Liver (tissue), 9 donors: Measurements from ENCODE around the gene KRTAP9-9. TPM values are rescaled to one million over a fixed set of nuclear protein-coding genes. Genes with fewer than 3 reads are reported as not detected.

Experiments
- DNase-seq: peaks from one replicate; pipeline ENCODE4 v3.0.0-alpha.2; 2017; ENCODE audit warnings: low spot score
- H3K27ac ChIP-seq, 2 donors: one replicate each; pipeline ENCODE4 v1.7.0; 2013; ENCODE audit warnings: inconsistent platforms in 2 of 2, low read length in 2 of 2, control low read depth in 1 of 2, low read depth in 1 of 2, mild to moderate bottlenecking in 1 of 2
- H3K27me3 ChIP-seq, 4 donors: one replicate each; pipeline versions ENCODE4 v1.6.1 to v1.7.0; 2013; ENCODE audit warnings: low read length in 3 of 4, inconsistent platforms in 1 of 4, mild to moderate bottlenecking in 1 of 4, moderate library complexity in 1 of 4; ENCODE audit not compliant: control insufficient read depth in 4 of 4, insufficient read depth in 4 of 4
- H3K36me3 ChIP-seq, 4 donors: one replicate each; pipeline versions ENCODE4 v1.6.1 to v1.7.0; 2013; ENCODE audit warnings: low read length in 3 of 4, mild to moderate bottlenecking in 3 of 4, low read depth in 1 of 4, moderate library complexity in 1 of 4; ENCODE audit not compliant: control insufficient read depth in 4 of 4, insufficient read depth in 3 of 4
- H3K4me1 ChIP-seq, 4 donors: one replicate each; pipeline versions ENCODE4 v1.6.1 to v1.7.0; 2013; ENCODE audit warnings: low read length in 3 of 4, mild to moderate bottlenecking in 3 of 4, moderate library complexity in 1 of 4; ENCODE audit not compliant: control insufficient read depth in 4 of 4, insufficient read depth in 4 of 4
- H3K4me3 ChIP-seq, 3 donors: one replicate each; pipeline versions ENCODE4 v1.6.1 to v1.7.0; 2013; ENCODE audit warnings: low read length in 3 of 3, control low read depth in 1 of 3, low read depth in 1 of 3, mild to moderate bottlenecking in 1 of 3
- H3K9ac ChIP-seq, 2 donors: one replicate each; pipeline ENCODE4 v1.7.0; 2013; ENCODE audit warnings: low read length in 2 of 2, mild to moderate bottlenecking in 2 of 2, moderate library complexity in 2 of 2, control low read depth in 1 of 2, low read depth in 1 of 2
- H3K9me3 ChIP-seq, 4 donors: one replicate each; pipeline versions ENCODE4 v1.6.1 to v1.7.0; 2013; ENCODE audit warnings: low read length in 3 of 4; ENCODE audit not compliant: control insufficient read depth in 4 of 4
- ATF3 ChIP-seq: IDR thresholded peaks from 2 replicates; pipeline ENCODE4 v1.6.1; 2016; ENCODE audit warnings: antibody characterized with exemption
- CTCF ChIP-seq: fragments of 150-350 bp; IDR thresholded peaks from 2 replicates; pipeline ENCODE4 v1.5.1; 2017; ENCODE audit warnings: improper control_type of control experiment, low read depth, low read length; ENCODE audit not compliant: missing input control
- EGR1 ChIP-seq, 2 donors: IDR thresholded peaks; 2 replicates each; pipeline ENCODE4 v1.6.1; 2016 to 2018; ENCODE audit warnings: antibody characterized with exemption in 2 of 2, low read depth in 2 of 2
- FOXA1 ChIP-seq: IDR thresholded peaks from 2 replicates; pipeline ENCODE4 v1.6.1; 2016; ENCODE audit warnings: antibody characterized with exemption
- FOXA2 ChIP-seq: IDR thresholded peaks from 2 replicates; pipeline ENCODE4 v1.6.1; 2016; ENCODE audit warnings: antibody characterized with exemption
- GABPA ChIP-seq, 2 donors: IDR thresholded peaks in 1 of 2; conservative IDR thresholded peaks in 1 of 2; 2 replicates each; pipeline ENCODE4 v1.6.1; 2016; ENCODE audit warnings: antibody characterized with exemption in 2 of 2, mild to moderate bottlenecking in 1 of 2, moderate library complexity in 1 of 2
- HNF4A ChIP-seq, 2 donors: conservative IDR thresholded peaks; 2 replicates each; pipeline ENCODE4 v1.6.1; 2016; ENCODE audit warnings: antibody characterized with exemption in 2 of 2, mild to moderate bottlenecking in 2 of 2
- HNF4G ChIP-seq: IDR thresholded peaks from 2 replicates; pipeline ENCODE4 v1.6.1; 2016; ENCODE audit warnings: antibody characterized with exemption
- JUND ChIP-seq, 2 donors: IDR thresholded peaks; 2 replicates each; pipeline ENCODE4 v1.6.1; 2016; ENCODE audit warnings: antibody characterized with exemption in 2 of 2
- MAX ChIP-seq: IDR thresholded peaks from 2 replicates; pipeline ENCODE4 v1.6.1; 2016; ENCODE audit warnings: antibody characterized with exemption
- NR2F2 ChIP-seq: IDR thresholded peaks from 2 replicates; pipeline ENCODE4 v1.6.1; 2016; ENCODE audit warnings: antibody characterized with exemption
- RAD21 ChIP-seq, 2 donors: IDR thresholded peaks; 2 replicates each; pipeline ENCODE4 v1.6.1; 2016; ENCODE audit warnings: antibody characterized with exemption in 2 of 2, mild to moderate bottlenecking in 2 of 2
- REST ChIP-seq: IDR thresholded peaks from 2 replicates; pipeline ENCODE4 v1.6.1; 2016; ENCODE audit warnings: antibody characterized with exemption, mild to moderate bottlenecking
- RXRA ChIP-seq, 2 donors: IDR thresholded peaks; 2 replicates each; pipeline ENCODE4 v1.6.1; 2017 to 2018; ENCODE audit warnings: antibody characterized with exemption in 2 of 2, mild to moderate bottlenecking in 1 of 2
- SP1 ChIP-seq: IDR thresholded peaks from 2 replicates; pipeline ENCODE4 v1.6.1; 2018; ENCODE audit warnings: antibody characterized with exemption, mild to moderate bottlenecking
- TAF1 ChIP-seq: conservative IDR thresholded peaks from 2 replicates; pipeline ENCODE4 v1.6.1; 2016; ENCODE audit warnings: antibody characterized with exemption, mild to moderate bottlenecking
- YY1 ChIP-seq: IDR thresholded peaks from 2 replicates; pipeline ENCODE4 v1.6.1; 2016; ENCODE audit warnings: antibody characterized with exemption, mild to moderate bottlenecking
- ZBTB33 ChIP-seq: IDR thresholded peaks from 2 replicates; pipeline ENCODE4 v1.6.1; 2016; ENCODE audit warnings: antibody characterized with exemption
- WGBS: extraction: QIAGEN DNeasy Blood & Tissue Kit; methylation state at CpG from one replicate; pipeline ENCODE4 v1.1.7; 2013; 5-methylcytosine and 5-hydroxymethylcytosine counted together
- polyA plus RNA-seq, 2 donors: library from polyadenylated mRNA; stranded (reverse) in 1 of 2; unstranded in 1 of 2; fragments of 200-250 nt in 1 of 2; fragments of >200 nt in 1 of 2; fragmentation: Nextera tagmentation in 1 of 2; extraction: Ambion mirVana in 1 of 2; gene quantifications; one replicate each; pipeline versions ENCODE4 v1.2.1 to v1.2.3, GENCODE V29; 2013 to 2015
- total RNA-seq, 2 donors: library from RNA; depleted of rRNA; stranded (reverse); fragments of >200 nt; gene quantifications; one replicate each; pipeline ENCODE4 v1.2.3, GENCODE V29; 2014
- donor health status: healthy.
- donor health status: healthy.
- donor health status: healthy.
- donor health status: healthy.
- donor health status: healthy.

KRTAP9-9 gene
- total and polyA plus RNA-seq, 4 donors, result not detected

- Histone ChIP-seq H3K4me3 (no peak overlapping the region), H3K27me3 (peaks cover 0 to 3% (median 0%) of the 10 kb centered on the region in 4 donors), H3K4me1 (no peaks in the 10 kb centered on the region), H3K27ac (no peak overlapping the region), H3K9ac (no peak overlapping the region), H3K9me3 (peaks cover 0 to 3% (median 0%) of the 10 kb centered on the region in 4 donors), H3K36me3 (no peaks in the 10 kb centered on the region)
- TF ChIP-seq TAF1 (no peak), RAD21 (IDR thresholded peaks at IDR 0.05) (no peak), RXRA (IDR thresholded peaks at IDR 0.05) (no peak), HNF4A (conservative IDR thresholded peaks at IDR 0.05) (no peak)
- no peak for DNase-seq
- WGBS, result 57% methylated on average over 3 of the region's 3 CpGs
Measured at GRCh38 chr17:41284043-41284442, 28.9 kb downstream of the KRTAP9-9 start.

- peaks cover 0 to 3% (median 0%) of the 10 kb centered on the region in 4 donors for H3K27me3 ChIP-seq
- H3K9ac ChIP-seq, result no peak overlapping the region
- no peak for TF ChIP-seq YY1
- TF ChIP-seq HNF4G, result no peak
- TF ChIP-seq GABPA (IDR thresholded peaks at IDR 0.05 in 1 of 2, conservative IDR thresholded peaks at IDR 0.05 in 1 of 2), result no peak
- TF ChIP-seq RAD21 (IDR thresholded peaks at IDR 0.05), result no peak
- no peak for TF ChIP-seq REST
- no peak for TF ChIP-seq RXRA (IDR thresholded peaks at IDR 0.05)
- no peak for TF ChIP-seq SP1
- TF ChIP-seq NR2F2, result no peak
- no peak for TF ChIP-seq ATF3
- no peak for TF ChIP-seq CTCF
- TF ChIP-seq ZBTB33, result no peak
- TF ChIP-seq MAX, result no peak
- TF ChIP-seq FOXA1, result no peak
- no peak for TF ChIP-seq JUND (IDR thresholded peaks at IDR 0.05)
- TF ChIP-seq EGR1 (IDR thresholded peaks at IDR 0.05; ENCODE audit: low read depth in 2 of 2), result no peak
- no peak for TF ChIP-seq TAF1
- no peak for TF ChIP-seq HNF4A (conservative IDR thresholded peaks at IDR 0.05)
- TF ChIP-seq FOXA2, result no peak
- H3K9me3 ChIP-seq, result peaks cover 0 to 3% (median 0%) of the 10 kb centered on the region in 4 donors
- DNase-seq, result no peak
- 35% methylated on average over 2 of the region's 2 CpGs for WGBS
- H3K27ac ChIP-seq, result no peak overlapping the region
- H3K4me3 ChIP-seq, result no peak overlapping the region
- H3K36me3 ChIP-seq, result no peaks in the 10 kb centered on the region
- no peaks in the 10 kb centered on the region for H3K4me1 ChIP-seq
Measured at GRCh38 chr17:41284546-41284945, 29.4 kb downstream of the KRTAP9-9 start.
